Vagina (tissue), 2 donors: ENCODE measurements around the gene CNIH1. TPM values are rescaled to one million over a fixed set of nuclear protein-coding genes. Genes with fewer than 3 reads are reported as not detected.
A peak's percentile ranks its signal among the peaks of the same experiment; 100 is the strongest.
"Not testable (repeated sequence)": the region's sequence is repeated elsewhere in the genome, so short reads cannot be mapped to it uniquely, and the experiment has no call there.

Source experiments
- DNase-seq, 2 donors: peaks; one replicate each; pipeline ENCODE4 v3.0.0-alpha.2; 2017; ENCODE audit errors: extremely low spot score in 2 of 2
- H3K27ac ChIP-seq: fragments of 200-600 bp; sonication (generic); one replicate; pipeline ENCODE4 v1.5.1; 2019
- H3K27me3 ChIP-seq: fragments of 200-600 bp; sonication (generic); one replicate; pipeline ENCODE4 v1.5.1; 2019
- H3K36me3 ChIP-seq, 2 donors: fragments of 200-600 bp; sonication (generic); one replicate each; pipeline ENCODE4 v1.5.1; 2017 to 2019
- H3K4me1 ChIP-seq: fragments of 200-600 bp; sonication (generic); one replicate; pipeline ENCODE4 v1.5.1; 2019
- H3K4me3 ChIP-seq, 2 donors: fragments of 200-600 bp; sonication (generic); 1 replicate in 1 of 2; 2 replicates in 1 of 2; pipeline ENCODE4 v1.5.1; 2016 to 2019
- H3K9me3 ChIP-seq: fragments of 200-600 bp; sonication (generic); one replicate; pipeline ENCODE4 v1.5.1; 2019
- CTCF ChIP-seq, 3 experiments: fragments of 450-650 bp in 2 of 3; fragments of 200-600 bp in 1 of 3; sonication (generic) in 1 of 3; IDR thresholded peaks; one replicate each; pipeline ENCODE4 v1.5.1; 2017 to 2019; ENCODE audit warnings: antibody characterized with exemption in 3 of 3, mild to moderate bottlenecking in 2 of 3, moderate library complexity in 2 of 3
- POLR2A ChIP-seq, 2 donors: fragments of 450-650 bp; IDR thresholded peaks; one replicate each; pipeline ENCODE4 v1.6.1; 2017; ENCODE audit warnings: antibody characterized with exemption in 2 of 2, mild to moderate bottlenecking in 2 of 2, moderate library complexity in 2 of 2
- POLR2AphosphoS5 ChIP-seq, 2 donors: sonication (generic); formaldehyde crosslinking; IDR thresholded peaks; one replicate each; pipeline ENCODE4 v1.9.0; 2017; ENCODE audit warnings: antibody characterized with exemption in 2 of 2, mild to moderate bottlenecking in 2 of 2, low read depth in 1 of 2; ENCODE audit not compliant: insufficient read depth in 1 of 2
- intact Hi-C: fragments of 100-400 bp; cut with DNase I; formaldehyde crosslinking; loops from one replicate; pipeline ENCODE4 v1.15.1; 2023
- total RNA-seq: library from RNA; depleted of rRNA; stranded (reverse); fragments of >200 nt; gene quantifications from one replicate; pipeline ENCODE4 v1.2.3, GENCODE V29; 2016

The CNIH1 gene
- total RNA-seq, 1 donor from 2014 or later: 124 TPM

GRCh38 chr14:54396493-54397335, 44.5 kb downstream of the CNIH1 start, which contains the start of gene CDKN3:
Gene CDKN3, plus strand, starts transcription at chr14:54397007. Its CDS starts 62 bp downstream, at chr14:54397069.
- Histone ChIP-seq H3K9me3 (no peaks in the 10 kb centered on the region), H3K36me3 (no peaks in the 10 kb centered on the region), H3K4me3 (peak within 1 kb of the TSS; percentile 70 to 76), H3K4me1 (peaks cover 11% of the 10 kb centered on the region), H3K27ac (peak within 1 kb of the TSS; percentile 59), H3K27me3 (no peaks in the 10 kb centered on the region)
- peak in 1 of 2 donors; percentile 99 for DNase-seq
- TF ChIP-seq CTCF (IDR thresholded peaks at IDR 0.05): peak in 2 of 3 experiments; percentile 31 to 48
- TF ChIP-seq POLR2A (IDR thresholded peaks at IDR 0.05): no peak
- TF ChIP-seq POLR2AphosphoS5 (IDR thresholded peaks at IDR 0.05; ENCODE audit: insufficient read depth in 1 of 2, low read depth in 1 of 2): peak; percentile 93 to 94
- intact Hi-C loops: no loop called here

DNA sequence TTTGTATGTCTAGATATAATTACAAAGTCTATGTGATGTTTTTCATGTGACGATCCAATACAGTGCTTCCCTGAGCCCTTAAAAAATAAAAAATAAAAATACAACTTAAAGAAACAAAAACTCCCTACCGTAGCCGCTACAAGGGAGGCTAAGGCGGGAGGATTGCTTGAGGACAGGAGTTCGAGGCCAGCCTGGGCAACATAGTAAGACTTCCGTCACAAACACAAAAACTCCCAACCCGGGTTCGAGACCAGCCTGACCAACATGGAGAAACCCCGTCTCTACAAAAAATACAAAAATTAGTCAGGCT, 45.0 kb downstream of the CNIH1 start:
- peaks cover 11% of the 10 kb centered on the region for H3K4me1 ChIP-seq
- intact Hi-C loops: no loop called here
- no peaks in the 10 kb centered on the region for H3K36me3 ChIP-seq
- H3K27me3 ChIP-seq: no peaks in the 10 kb centered on the region
- no peak for TF ChIP-seq POLR2A (IDR thresholded peaks at IDR 0.05)
- no peak for TF ChIP-seq CTCF (IDR thresholded peaks at IDR 0.05)
- TF ChIP-seq POLR2AphosphoS5 (IDR thresholded peaks at IDR 0.05; ENCODE audit: insufficient read depth in 1 of 2, low read depth in 1 of 2): no peak
- DNase-seq: no peak
- H3K4me3 ChIP-seq: peak overlapping the region; percentile 70 to 76
- H3K9me3 ChIP-seq: no peaks in the 10 kb centered on the region
- peak overlapping the region; percentile 59 for H3K27ac ChIP-seq

- Histone ChIP-seq H3K9me3 (no peaks in the 10 kb centered on the region), H3K27me3 (no peaks in the 10 kb centered on the region), H3K36me3 (no peaks in the 10 kb centered on the region), H3K27ac (no peak overlapping the region), H3K4me1 (peaks cover 11% of the 10 kb centered on the region), H3K4me3 (no peak overlapping the region)
- TF ChIP-seq POLR2AphosphoS5 (IDR thresholded peaks at IDR 0.05; ENCODE audit: insufficient read depth in 1 of 2, low read depth in 1 of 2) (no peak), CTCF (IDR thresholded peaks at IDR 0.05) (no peak), POLR2A (IDR thresholded peaks at IDR 0.05) (no peak)
- DNase-seq: no peak
- intact Hi-C loops: no loop called here
Observed at GRCh38 chr14:54395716-54396115, 45.5 kb downstream of the CNIH1 start.

DNA sequence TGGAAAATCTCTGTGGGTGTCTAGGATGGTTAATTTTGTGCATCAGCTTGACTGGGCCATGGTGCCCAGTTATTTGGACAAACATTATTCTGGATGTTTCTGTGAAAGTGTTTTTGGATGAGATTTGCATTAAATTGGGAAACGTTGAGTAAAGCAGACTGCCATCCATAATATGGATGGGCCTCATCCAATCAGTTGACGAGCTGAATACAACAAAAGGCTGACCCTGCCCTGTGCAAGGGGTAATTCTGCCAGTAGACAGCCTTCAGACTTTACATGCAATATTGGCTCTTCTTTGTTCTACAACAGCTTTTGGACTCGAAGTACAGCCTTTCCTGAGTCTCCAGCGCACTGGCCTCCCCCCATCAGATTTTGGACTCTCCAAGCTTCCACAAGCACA, 45.9 kb downstream of the CNIH1 start:
- H3K27ac ChIP-seq: no peak overlapping the region
- TF ChIP-seq POLR2A (IDR thresholded peaks at IDR 0.05): no peak
- TF ChIP-seq CTCF (IDR thresholded peaks at IDR 0.05): no peak
- TF ChIP-seq POLR2AphosphoS5 (IDR thresholded peaks at IDR 0.05; ENCODE audit: insufficient read depth in 1 of 2, low read depth in 1 of 2): no peak
- no peaks in the 10 kb centered on the region for H3K27me3 ChIP-seq
- intact Hi-C loops: no loop called here
- no peaks in the 10 kb centered on the region for H3K9me3 ChIP-seq
- peaks cover 11% of the 10 kb centered on the region for H3K4me1 ChIP-seq
- no peaks in the 10 kb centered on the region for H3K36me3 ChIP-seq
- H3K4me3 ChIP-seq: no peak overlapping the region
- DNase-seq: no peak

DNA sequence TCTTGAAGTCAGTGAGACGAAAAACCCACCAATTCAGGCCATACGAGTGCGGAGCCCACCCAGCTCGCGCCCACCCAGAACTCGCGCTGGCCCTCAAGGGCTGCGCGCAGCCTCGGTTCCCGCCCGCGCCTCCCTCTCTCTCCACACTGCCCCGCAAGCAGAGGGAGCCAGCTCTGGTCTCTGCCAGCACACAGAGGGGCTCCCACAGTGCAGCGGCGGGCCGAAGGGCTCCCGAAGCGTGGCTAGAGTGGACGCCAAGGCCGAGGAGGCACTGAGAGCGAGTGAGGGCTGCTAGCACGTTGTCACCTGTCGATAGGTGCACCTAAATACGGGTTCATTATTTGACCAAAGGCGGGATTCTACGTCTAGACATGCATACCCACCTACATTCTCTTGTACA, 46.6 kb downstream of the CNIH1 start:
- no peaks in the 10 kb centered on the region for H3K27me3 ChIP-seq
- peaks cover 11% of the 10 kb centered on the region for H3K4me1 ChIP-seq
- no peak for DNase-seq
- H3K9me3 ChIP-seq: no peaks in the 10 kb centered on the region
- no peaks in the 10 kb centered on the region for H3K36me3 ChIP-seq
- H3K4me3 ChIP-seq: no peak overlapping the region
- no peak overlapping the region for H3K27ac ChIP-seq
- intact Hi-C loops: no loop called here
- no peak for TF ChIP-seq POLR2A (IDR thresholded peaks at IDR 0.05)
- TF ChIP-seq CTCF (IDR thresholded peaks at IDR 0.05): no peak
- no peak for TF ChIP-seq POLR2AphosphoS5 (IDR thresholded peaks at IDR 0.05; ENCODE audit: insufficient read depth in 1 of 2, low read depth in 1 of 2)

- H3K4me3 ChIP-seq, H3K9me3 ChIP-seq, H3K27me3 ChIP-seq, H3K27ac ChIP-seq, intact Hi-C loops, H3K36me3 ChIP-seq, DNase-seq: not testable (repeated sequence)
- H3K4me1 ChIP-seq: peaks cover 11% of the 10 kb centered on the region
Observed at GRCh38 chr14:54392986-54393884, 47.9 kb downstream of the CNIH1 start.
